Mesenteric fat pad (tissue), 1 donor: Measurements from ENCODE around the gene TMEM79. TPM values are rescaled to one million over a fixed set of nuclear protein-coding genes. Genes with fewer than 3 reads are reported as not detected.
"Not testable (repeated sequence)": the region's sequence is repeated elsewhere in the genome, so short reads cannot be mapped to it uniquely, and the experiment has no call there.

Source experiments
- DNase-seq: peaks from one replicate; pipeline ENCODE4 v3.0.0-alpha.2; 2020; ENCODE audit warnings: low spot score
- total RNA-seq: library from RNA; stranded (reverse); fragmentation: NEBNext Ultra II Directional; extraction: Animal tissue kit (Norgen Biotek cat#: 25700); gene quantifications from one replicate; pipeline ENCODE4 v1.2.1, GENCODE V29; 2021
- donor health status: DM: yes; HTN: yes; CAD: no.

TMEM79 gene
- total RNA-seq, 1 donor from 2014 or later, result 1.8 TPM

- no peak for DNase-seq
Observed at GRCh38 chr1:156298852-156299357, 14.8 kb downstream of the TMEM79 start, which contains the start of gene VHLL. TSS of gene VHLL (minus strand) at chr1:156299307. CDS start at chr1:156299189, 118 bp downstream.

GRCh38 chr1:156303241-156303640, 19.1 kb downstream of the TMEM79 start:
- DNase-seq, result no peak

GRCh38 chr1:156305215-156305614, 21.1 kb downstream of the TMEM79 start:
- no peak for DNase-seq

GRCh38 chr1:156308078-156308477, 24.0 kb downstream of the TMEM79 start:
- no peak for DNase-seq

- DNase-seq, result peak; percentile 77
Observed at GRCh38 chr1:156310962-156311361, 26.8 kb downstream of the TMEM79 start.

GRCh38 chr1:156316909-156317308, 32.8 kb downstream of the TMEM79 start:
- no peak for DNase-seq

GRCh38 chr1:156319664-156320063, 35.5 kb downstream of the TMEM79 start:
- DNase-seq, result no peak

- no peak for DNase-seq
Observed at GRCh38 chr1:156320560-156320959, 36.4 kb downstream of the TMEM79 start.

GRCh38 chr1:156323179-156323578, 39.1 kb downstream of the TMEM79 start:
- not testable (repeated sequence) for DNase-seq

- no peak for DNase-seq
Observed at GRCh38 chr1:156336242-156336641, 52.1 kb downstream of the TMEM79 start.

- no peak for DNase-seq
Observed at GRCh38 chr1:156337052-156337887, 53.1 kb downstream of the TMEM79 start.

- no peak for DNase-seq
Observed at GRCh38 chr1:156337888-156338179, 53.7 kb downstream of the TMEM79 start.

- DNase-seq, result peak; percentile 99
Observed at GRCh38 chr1:156338180-156338976, 54.3 kb downstream of the TMEM79 start, which contains the start of the genes CCT3 and TSACC. TSS of gene CCT3 (minus strand) at chr1:156338292. CDS start at chr1:156338184, 108 bp downstream. TSS of gene TSACC (plus strand) at chr1:156338526. CDS start at chr1:156339758, 1,232 bp downstream.

Other genes starting within 250 kb of the TMEM79 start
- 30.0 TPM for gene UBQLN4, start 230.5 kb upstream of the TMEM79 start, total RNA-seq
- 65.5 TPM for gene LAMTOR2, start 229.5 kb upstream of the TMEM79 start, total RNA-seq
- not detected for gene RAB25, start 223.2 kb upstream of the TMEM79 start, total RNA-seq
- gene MEX3A, start 201.9 kb upstream of the TMEM79 start, total RNA-seq, result 0.58 TPM
- gene LMNA, start 169.6 kb upstream of the TMEM79 start, total RNA-seq, result 901 TPM
- gene SEMA4A, start 130.7 kb upstream of the TMEM79 start, total RNA-seq, result 31.9 TPM
- gene SLC25A44, start 90.2 kb upstream of the TMEM79 start, total RNA-seq, result 34.3 TPM
- 46.4 TPM for gene PMF1, start 71.3 kb upstream of the TMEM79 start, total RNA-seq
- gene BGLAP, start 42.1 kb upstream of the TMEM79 start, total RNA-seq, result not detected
- 1.4 TPM for gene PAQR6, start 36.3 kb upstream of the TMEM79 start, total RNA-seq
- gene SMG5, start 1.5 kb upstream of the TMEM79 start, total RNA-seq, result 67.2 TPM
- 78.3 TPM for gene GLMP, start 11.4 kb downstream of the TMEM79 start, total RNA-seq
- not detected for gene VHLL, start 15.0 kb downstream of the TMEM79 start, total RNA-seq
- gene CCT3, start 54.0 kb downstream of the TMEM79 start, total RNA-seq, result 163 TPM
- 0.64 TPM for gene TSACC, start 54.2 kb downstream of the TMEM79 start, total RNA-seq
- not detected for gene RHBG, start 84.9 kb downstream of the TMEM79 start, total RNA-seq
- 38.7 TPM for gene MEF2D, start 216.4 kb downstream of the TMEM79 start, total RNA-seq